GM19240 (cell line): ENCODE data around the gene CD5L.

Source experiments
- DNase-seq: peaks from one replicate; pipeline ENCODE4 v3.0.0; 2011; ENCODE audit warnings: low spot score; ENCODE audit not compliant: insufficient read length

Gene CD5L

GRCh38 chr1:157841708-157842107 is at the start of gene CD5L:
Gene CD5L (minus strand): TSS chr1:157841808. CDS start chr1:157841701, 107 bp downstream.
- DNase-seq, result no peak

- no peak for DNase-seq
Measured at GRCh38 chr1:157882580-157882979, 41.0 kb upstream of the CD5L start.

GRCh38 chr1:157880621-157881020 is 39.0 kb upstream of the CD5L start:
- no peak for DNase-seq

- no peak for DNase-seq
Measured at GRCh38 chr1:157878059-157878458, 36.5 kb upstream of the CD5L start.

- no peak for DNase-seq
Measured at GRCh38 chr1:157870490-157870889, 28.9 kb upstream of the CD5L start.

GRCh38 chr1:157868654-157869053 is 27.0 kb upstream of the CD5L start:
- DNase-seq, result no peak

- DNase-seq, result no peak
Measured at GRCh38 chr1:157862114-157863070, 20.8 kb upstream of the CD5L start.

GRCh38 chr1:157856538-157856937 is 14.9 kb upstream of the CD5L start:
- DNase-seq, result no peak

GRCh38 chr1:157852476-157852875 is 10.9 kb upstream of the CD5L start:
- DNase-seq, result no peak

GRCh38 chr1:157849229-157849875 is 7.7 kb upstream of the CD5L start:
- no peak for DNase-seq

GRCh38 chr1:157844089-157844830 is 2.7 kb upstream of the CD5L start:
- no peak for DNase-seq

- DNase-seq, result no peak
Measured at GRCh38 chr1:157842939-157843338, 1.3 kb upstream of the CD5L start.

- DNase-seq, result no peak
Measured at GRCh38 chr1:157838966-157839365, 2.6 kb downstream of the CD5L start.

GRCh38 chr1:157834430-157834829 is 7.2 kb downstream of the CD5L start:
- DNase-seq, result no peak

GRCh38 chr1:157833145-157833544 is 8.5 kb downstream of the CD5L start:
- DNase-seq, result no peak

- DNase-seq, result no peak
Measured at GRCh38 chr1:157831968-157832626, 9.5 kb downstream of the CD5L start.

GRCh38 chr1:157830887-157831286 is 10.7 kb downstream of the CD5L start:
- no peak for DNase-seq

GRCh38 chr1:157829711-157830110 is 11.9 kb downstream of the CD5L start:
- peak; percentile 31 for DNase-seq

GRCh38 chr1:157829210-157829609 is 12.4 kb downstream of the CD5L start:
- DNase-seq, result no peak

- no peak for DNase-seq
Measured at GRCh38 chr1:157820299-157820698, 21.3 kb downstream of the CD5L start.

- no peak for DNase-seq
Measured at GRCh38 chr1:157819896-157820295, 21.7 kb downstream of the CD5L start, which contains the start of gene FCRL1. Gene FCRL1 (minus strand): TSS chr1:157820120. CDS start chr1:157820037, 83 bp downstream.
